PC-3 (cell line): ENCODE data around the gene TSKS. TPM values are rescaled to one million over a fixed set of nuclear protein-coding genes. Genes with fewer than 3 reads are reported as not detected.

ENCODE experiments used
- ATAC-seq: fragments of 200-7000 bp; cut with Tn5 transposase; 2 replicates; pipeline ENCODE4 v1.9.1; 2020; ENCODE audit warnings: mild to moderate bottlenecking, moderate library complexity
- BruUV-seq: library from RNA; stranded (reverse); fragments of 400-500 nt; replicated peaks from 2 replicates; lab custom pipeline; 2021; lab: Mats Ljungman, UMichigan
- CTCF ChIA-PET: fragments of 300-600 bp; sonication (Branson Sonifier 250); formaldehyde crosslinking; loops from one replicate; lab custom pipeline; 2022; ENCODE audit warnings: antibody characterized with exemption; lab: Charles Lee
- POLR2A ChIA-PET: fragments of 300-600 bp; sonication (Branson Sonifier 250); formaldehyde crosslinking; loops from one replicate; lab custom pipeline; 2022; ENCODE audit warnings: antibody characterized with exemption; ENCODE audit not compliant: unreplicated experiment; lab: Charles Lee
- DNase-seq: peaks from one replicate; pipeline ENCODE4 v3.0.0-alpha.2; 2015
- H2AFZ ChIP-seq: fragments of 300-600 bp; sonication (generic); 2 replicates; pipeline ENCODE4 v1.6.0; 2016; ENCODE audit warnings: antibody characterized with exemption, low read length
- H3F3A ChIP-seq: fragments of 300-600 bp; sonication (generic); one replicate; pipeline ENCODE4 v1.6.0; 2017; ENCODE audit warnings: antibody characterized with exemption, low read length, control low read depth, mild to moderate bottlenecking; ENCODE audit not compliant: unreplicated experiment
- H3K27ac ChIP-seq: fragments of 300-600 bp; sonication (generic); 2 replicates; pipeline ENCODE4 v1.5.1; 2016; ENCODE audit warnings: mild to moderate bottlenecking, low read length
- H3K27me3 ChIP-seq: fragments of 300-600 bp; sonication (generic); 2 replicates; pipeline ENCODE4 v1.6.1; 2016; ENCODE audit warnings: low read length, mixed read lengths
- H3K36me3 ChIP-seq: fragments of 300-600 bp; sonication (generic); 2 replicates; pipeline ENCODE4 v1.6.1; 2016; ENCODE audit warnings: low read depth, mixed run types, low read length, mixed read lengths
- H3K4me1 ChIP-seq: fragments of 300-600 bp; sonication (generic); 2 replicates; pipeline ENCODE4 v1.5.1; 2016; ENCODE audit warnings: low read length; ENCODE audit not compliant: insufficient read depth
- H3K4me2 ChIP-seq: fragments of 300-600 bp; sonication (generic); 2 replicates; pipeline ENCODE4 v1.6.0; 2016; ENCODE audit warnings: low read length
- H3K4me3 ChIP-seq: fragments of 300-600 bp; sonication (generic); 2 replicates; pipeline ENCODE4 v1.5.1; 2016; ENCODE audit warnings: mild to moderate bottlenecking, low read length, mixed read lengths
- H3K79me2 ChIP-seq: fragments of 300-600 bp; sonication (generic); 2 replicates; pipeline ENCODE4 v1.6.1; 2017; ENCODE audit warnings: low read length, mixed read lengths
- H3K9ac ChIP-seq: fragments of 300-600 bp; sonication (generic); 2 replicates; pipeline ENCODE4 v1.6.0; 2016; ENCODE audit warnings: mild to moderate bottlenecking, low read length
- H3K9me2 ChIP-seq: fragments of 300-600 bp; sonication (generic); replicated peaks from 2 replicates; pipeline ENCODE4 v1.6.1; 2016; ENCODE audit warnings: mixed run types, low read length, mixed read lengths
- H3K9me3 ChIP-seq: fragments of 300-600 bp; sonication (generic); 2 replicates; pipeline ENCODE4 v1.6.1; 2016; ENCODE audit warnings: low read length, mixed read lengths
- H4K20me1 ChIP-seq: fragments of 300-600 bp; sonication (generic); 2 replicates; pipeline ENCODE4 v1.6.1; 2016; ENCODE audit warnings: low read length, mixed read lengths
- EZH2 ChIP-seq: fragments of 300-600 bp; sonication (generic); IDR thresholded peaks from one replicate; pipeline ENCODE4 v1.6.1; 2017; ENCODE audit warnings: antibody characterized with exemption, mild to moderate bottlenecking, low read length; ENCODE audit not compliant: unreplicated experiment
- EZH2phosphoT487 ChIP-seq: fragments of 300-600 bp; sonication (generic); IDR thresholded peaks from 2 replicates; pipeline ENCODE4 v1.6.1; 2018; ENCODE audit warnings: mild to moderate bottlenecking, antibody characterized with exemption, low read length, borderline replicate concordance
- intact Hi-C: fragments of 100-400 bp; cut with micrococcal nuclease; formaldehyde crosslinking; loops from 2 replicates; pipeline ENCODE4 v1.9.0; 2023
- total RNA-seq: library from RNA; depleted of rRNA; stranded (reverse); fragments of >200 nt; gene quantifications from 2 replicates; pipeline ENCODE4 v1.2.3, GENCODE V29; 2014
- TF ChIP-seq, protein P1 (sequence below): fragments of 300-600 bp; sonication (generic); conservative IDR thresholded peaks from 2 replicates; pipeline ENCODE4 v1.5.1; 2017; ENCODE audit warnings: antibody characterized with exemption, low read depth, mild to moderate bottlenecking, low read length

The TSKS gene
- total RNA-seq, 1 experiment from 2014 or later = not detected

DNA sequence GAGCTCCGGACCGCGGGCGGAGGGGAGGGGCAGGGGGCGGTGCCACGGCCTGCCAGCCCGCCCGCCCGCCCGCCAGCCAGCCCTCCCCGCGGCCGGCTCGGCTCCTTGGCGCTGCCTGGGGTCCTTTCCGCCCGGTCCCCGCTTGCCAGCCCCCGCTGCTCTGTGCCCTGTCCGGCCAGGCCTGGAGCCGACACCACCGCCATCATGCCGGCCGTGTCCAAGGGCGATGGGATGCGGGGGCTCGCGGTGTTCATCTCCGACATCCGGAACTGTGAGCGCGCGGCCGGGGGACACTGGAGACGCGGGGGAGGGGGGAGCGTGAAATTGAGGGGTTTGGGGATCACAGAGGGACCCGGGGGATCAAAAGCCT is 3.8 kb upstream of the TSKS start, which contains the start of gene AP2A1:
TSS of gene AP2A1 (plus strand) at position 72 of the 370 bp plus-strand sequence. CDS start at position 205, 133 bp downstream.
- intact Hi-C loops = loop anchor here (1.0 to 5.0 kb wide), 4 partner anchors 50 to 90 kb away; partner anchors contain the start of genes CPT1C, PRMT1 and PTOV1
- H3K36me3 ChIP-seq = no peaks in the 10 kb centered on the region
- H3K79me2 ChIP-seq = peaks cover 48% of the 10 kb centered on the region
- peaks cover 3% of the 10 kb centered on the region for H3F3A ChIP-seq
- DNase-seq (no peak), ATAC-seq (no peak)
- peak within 1 kb of the TSS; percentile 80 for H2AFZ ChIP-seq
- POLR2A ChIA-PET = interaction anchor here (0.6 to 0.7 kb wide), 7 partner anchors 42 to 129 kb away, joined by 4 to 10 read pairs (median 4); no protein-coding TSS in a partner anchor
- H3K27ac ChIP-seq = peak within 1 kb of the TSS; percentile 90
- CTCF ChIA-PET = interaction anchor here (0.5 kb wide), 1 partner anchor 81 kb away, joined by 4 read pairs; no protein-coding TSS in a partner anchor
- H3K4me2 ChIP-seq = peak within 1 kb of the TSS; percentile 97
- no peak for TF ChIP-seq EZH2
- TF ChIP-seq, protein P1, sequence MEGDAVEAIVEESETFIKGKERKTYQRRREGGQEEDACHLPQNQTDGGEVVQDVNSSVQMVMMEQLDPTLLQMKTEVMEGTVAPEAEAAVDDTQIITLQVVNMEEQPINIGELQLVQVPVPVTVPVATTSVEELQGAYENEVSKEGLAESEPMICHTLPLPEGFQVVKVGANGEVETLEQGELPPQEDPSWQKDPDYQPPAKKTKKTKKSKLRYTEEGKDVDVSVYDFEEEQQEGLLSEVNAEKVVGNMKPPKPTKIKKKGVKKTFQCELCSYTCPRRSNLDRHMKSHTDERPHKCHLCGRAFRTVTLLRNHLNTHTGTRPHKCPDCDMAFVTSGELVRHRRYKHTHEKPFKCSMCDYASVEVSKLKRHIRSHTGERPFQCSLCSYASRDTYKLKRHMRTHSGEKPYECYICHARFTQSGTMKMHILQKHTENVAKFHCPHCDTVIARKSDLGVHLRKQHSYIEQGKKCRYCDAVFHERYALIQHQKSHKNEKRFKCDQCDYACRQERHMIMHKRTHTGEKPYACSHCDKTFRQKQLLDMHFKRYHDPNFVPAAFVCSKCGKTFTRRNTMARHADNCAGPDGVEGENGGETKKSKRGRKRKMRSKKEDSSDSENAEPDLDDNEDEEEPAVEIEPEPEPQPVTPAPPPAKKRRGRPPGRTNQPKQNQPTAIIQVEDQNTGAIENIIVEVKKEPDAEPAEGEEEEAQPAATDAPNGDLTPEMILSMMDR = no peak
- no peak for TF ChIP-seq EZH2phosphoT487
- H4K20me1 ChIP-seq = no peaks in the 10 kb centered on the region
- H3K4me3 ChIP-seq = peak within 1 kb of the TSS; percentile 81
- H3K27me3 ChIP-seq = no peaks in the 10 kb centered on the region
- H3K9me2 ChIP-seq = no peaks in the 10 kb centered on the region
- H3K9ac ChIP-seq = peak within 1 kb of the TSS; percentile 84
- peaks cover 23% of the 10 kb centered on the region for H3K4me1 ChIP-seq
- no peaks in the 10 kb centered on the region for H3K9me3 ChIP-seq
- no TSS peak for BruUV-seq

DNA sequence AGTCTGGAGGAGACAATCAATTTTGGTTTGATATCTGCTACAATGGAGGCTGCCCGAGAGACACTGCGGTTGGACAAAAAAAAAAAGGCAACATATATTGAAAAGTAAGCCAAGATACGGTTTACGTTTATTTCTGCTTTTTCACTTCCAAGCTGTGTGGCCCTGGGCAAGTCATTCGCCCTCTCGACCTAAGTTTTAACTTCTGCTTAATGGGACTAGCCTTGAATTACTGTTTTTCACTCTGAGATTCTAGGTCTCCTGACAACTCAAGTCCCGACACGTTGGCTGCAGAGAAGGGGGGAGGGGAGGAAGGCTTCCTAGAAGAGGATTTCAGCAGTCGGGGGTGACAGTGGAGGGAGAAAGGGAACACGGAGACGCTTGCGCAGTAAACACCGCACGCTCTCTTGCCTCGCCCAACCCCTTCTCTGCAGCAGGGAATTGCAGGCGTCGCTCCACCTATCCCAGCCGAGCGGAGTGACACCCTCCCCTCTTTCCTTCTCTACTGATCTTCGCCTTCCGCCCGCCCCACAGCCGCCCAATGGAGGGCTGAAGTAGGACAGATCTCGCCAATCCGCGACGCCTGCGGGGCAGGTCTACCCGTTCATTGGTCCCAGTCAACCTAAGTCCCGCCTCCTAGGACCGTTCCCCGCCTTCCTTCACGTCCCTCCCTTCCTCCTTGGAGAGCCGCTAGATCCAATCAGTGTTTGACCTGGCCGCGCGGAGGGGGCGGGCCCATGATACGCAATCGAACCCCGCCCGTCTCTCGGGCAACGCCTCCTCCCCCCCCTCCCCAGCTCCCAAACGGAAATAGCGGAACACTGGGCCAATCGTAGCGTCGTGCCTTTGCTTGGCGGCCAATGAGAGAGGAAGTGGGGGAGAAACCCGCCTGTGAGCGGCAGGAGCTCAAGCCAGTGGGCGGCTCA is 3.2 kb upstream of the TSKS start:
- no peaks in the 10 kb centered on the region for H3K9me2 ChIP-seq
- H3K9me3 ChIP-seq = no peaks in the 10 kb centered on the region
- peak overlapping the region; percentile 62 for H3K4me3 ChIP-seq
- intact Hi-C loops = loop anchor here (1.0 to 5.0 kb wide), 4 partner anchors 51 to 89 kb away; partner anchors contain the start of genes CPT1C, PRMT1 and PTOV1
- TSS peak; percentile 100 for BruUV-seq
- DNase-seq (peak; percentile 100), ATAC-seq (peak; percentile 91)
- H3K79me2 ChIP-seq = peaks cover 44% of the 10 kb centered on the region
- peak overlapping the region; percentile 71 for H3K9ac ChIP-seq
- TF ChIP-seq EZH2phosphoT487 (no peak), EZH2 (no peak)
- TF ChIP-seq, protein P1 = no peak
- peaks cover 3% of the 10 kb centered on the region for H3F3A ChIP-seq
- ChIA-PET POLR2A (interaction anchor here (0.6 to 0.7 kb wide), 7 partner anchors 43 to 130 kb away, joined by 4 to 10 read pairs (median 4); no protein-coding TSS in a partner anchor), CTCF (interaction anchor here (0.5 to 0.6 kb wide), 2 partner anchors 76 to 82 kb away, joined by 3 to 4 read pairs; no protein-coding TSS in a partner anchor)
- H3K4me1 ChIP-seq = peaks cover 23% of the 10 kb centered on the region
- H4K20me1 ChIP-seq = no peaks in the 10 kb centered on the region
- H3K4me2 ChIP-seq = peak overlapping the region; percentile 88
- H3K27ac ChIP-seq = peak overlapping the region; percentile 90
- no peaks in the 10 kb centered on the region for H3K36me3 ChIP-seq
- peak overlapping the region; percentile 77 for H2AFZ ChIP-seq
- H3K27me3 ChIP-seq = no peaks in the 10 kb centered on the region
